Non-pigmented ciliary epithelial cell (primary cell): ENCODE data around the gene DPYD.

Source experiments
- DNase-seq: peaks from one replicate; pipeline ENCODE4 v3.0.0-alpha.2; 2010; ENCODE audit warnings: low read depth

Gene DPYD

GRCh38 chr1:97529600-97529999, 391.2 kb downstream of the DPYD start:
- no peak for DNase-seq

GRCh38 chr1:97524211-97524610, 396.6 kb downstream of the DPYD start:
- no peak for DNase-seq

- no peak for DNase-seq
Observed at GRCh38 chr1:97516588-97516987, 404.2 kb downstream of the DPYD start.

- DNase-seq = no peak
Observed at GRCh38 chr1:97508653-97509218, 412.1 kb downstream of the DPYD start.

- DNase-seq = no peak
Observed at GRCh38 chr1:97507863-97508262, 413.0 kb downstream of the DPYD start.

- DNase-seq = no peak
Observed at GRCh38 chr1:97506368-97506767, 414.5 kb downstream of the DPYD start.

GRCh38 chr1:97505816-97506215, 415.0 kb downstream of the DPYD start:
- DNase-seq = no peak

GRCh38 chr1:97505289-97505688, 415.5 kb downstream of the DPYD start:
- no peak for DNase-seq

- no peak for DNase-seq
Observed at GRCh38 chr1:97502360-97502759, 418.5 kb downstream of the DPYD start.

- DNase-seq = no peak
Observed at GRCh38 chr1:97501628-97502027, 419.2 kb downstream of the DPYD start.

GRCh38 chr1:97500760-97501159, 420.1 kb downstream of the DPYD start:
- DNase-seq = no peak

- no peak for DNase-seq
Observed at GRCh38 chr1:97499667-97500066, 421.2 kb downstream of the DPYD start.

- peak; percentile 19 for DNase-seq
Observed at GRCh38 chr1:97489834-97490233, 431.0 kb downstream of the DPYD start.

- no peak for DNase-seq
Observed at GRCh38 chr1:97488530-97488929, 432.3 kb downstream of the DPYD start.

- no peak for DNase-seq
Observed at GRCh38 chr1:97482022-97482421, 438.8 kb downstream of the DPYD start.

- DNase-seq = no peak
Observed at GRCh38 chr1:97467445-97467844, 453.4 kb downstream of the DPYD start.

GRCh38 chr1:97464305-97464704, 456.5 kb downstream of the DPYD start:
- no peak for DNase-seq

GRCh38 chr1:97461782-97462181, 459.1 kb downstream of the DPYD start:
- no peak for DNase-seq

- no peak for DNase-seq
Observed at GRCh38 chr1:97457446-97458089, 463.3 kb downstream of the DPYD start.

GRCh38 chr1:97451944-97452343, 468.9 kb downstream of the DPYD start:
- DNase-seq = no peak

GRCh38 chr1:97451046-97451826, 469.6 kb downstream of the DPYD start:
- DNase-seq = no peak

- DNase-seq = no peak
Observed at GRCh38 chr1:97441966-97442365, 478.9 kb downstream of the DPYD start.

GRCh38 chr1:97433824-97434177, 487.0 kb downstream of the DPYD start:
- no peak for DNase-seq
